Activated CD8-positive, alpha-beta T cell treated with anti-CD3 and anti-CD28 coated beads for 36 hours (primary cell): Measurements from ENCODE around the gene CTDSPL2. TPM values are rescaled to one million over a fixed set of nuclear protein-coding genes. Genes with fewer than 3 reads are reported as not detected.

Experiments used
- ATAC-seq: fragments of 200-7000 bp; cut with Tn5 transposase; one replicate; pipeline ENCODE4 v1.10.0; 2021; ENCODE audit warnings: mild to moderate bottlenecking, moderate library complexity
- CTCF ChIA-PET: fragments of 350-600 bp; sonication (Branson Sonifier 250); formaldehyde crosslinking; loops from one replicate; lab custom pipeline; 2021; ENCODE audit warnings: antibody characterized with exemption; lab: Charles Lee
- POLR2A ChIA-PET: fragments of 350-600 bp; sonication (Branson Sonifier 250); formaldehyde crosslinking; loops from one replicate; lab custom pipeline; 2021; ENCODE audit warnings: antibody characterized with exemption; lab: Charles Lee
- DNase-seq: peaks from one replicate; pipeline ENCODE4 v3.0.0-alpha.2; 2020
- H3K27ac Mint-ChIP-seq: one replicate; pipeline ENCODE4 v1.8.0; 2021; ENCODE audit warnings: mild to moderate bottlenecking, mixed read lengths
- H3K27me3 Mint-ChIP-seq: one replicate; pipeline ENCODE4 v1.8.0; 2021; ENCODE audit warnings: mixed read lengths
- H3K36me3 Mint-ChIP-seq: one replicate; pipeline ENCODE4 v1.8.0; 2021; ENCODE audit warnings: low read depth, mixed read lengths
- H3K4me1 Mint-ChIP-seq: one replicate; pipeline ENCODE4 v1.8.0; 2021; ENCODE audit warnings: low read depth, mixed read lengths
- H3K4me3 Mint-ChIP-seq: one replicate; pipeline ENCODE4 v1.8.0; 2021; ENCODE audit warnings: mild to moderate bottlenecking, moderate library complexity, mixed read lengths
- H3K9me3 Mint-ChIP-seq: one replicate; pipeline ENCODE4 v1.8.0; 2021; ENCODE audit warnings: mixed read lengths
- CTCF ChIP-seq: fragments of 200-600 bp; IDR thresholded peaks from one replicate; pipeline ENCODE4 v1.8.0; 2022; ENCODE audit warnings: antibody characterized with exemption, mild to moderate bottlenecking
- intact Hi-C: fragments of 100-400 bp; cut with micrococcal nuclease; formaldehyde crosslinking; loops from one replicate; pipeline ENCODE4 v1.10.0; 2022
- total RNA-seq, 2 experiments: library from RNA; stranded (reverse); gene quantifications; one replicate each; pipeline ENCODE4 v1.2.3, GENCODE V29; 2021

Gene CTDSPL2
- total RNA-seq, 2 experiments from 2014 or later: 74.3 to 75.1 TPM

DNA sequence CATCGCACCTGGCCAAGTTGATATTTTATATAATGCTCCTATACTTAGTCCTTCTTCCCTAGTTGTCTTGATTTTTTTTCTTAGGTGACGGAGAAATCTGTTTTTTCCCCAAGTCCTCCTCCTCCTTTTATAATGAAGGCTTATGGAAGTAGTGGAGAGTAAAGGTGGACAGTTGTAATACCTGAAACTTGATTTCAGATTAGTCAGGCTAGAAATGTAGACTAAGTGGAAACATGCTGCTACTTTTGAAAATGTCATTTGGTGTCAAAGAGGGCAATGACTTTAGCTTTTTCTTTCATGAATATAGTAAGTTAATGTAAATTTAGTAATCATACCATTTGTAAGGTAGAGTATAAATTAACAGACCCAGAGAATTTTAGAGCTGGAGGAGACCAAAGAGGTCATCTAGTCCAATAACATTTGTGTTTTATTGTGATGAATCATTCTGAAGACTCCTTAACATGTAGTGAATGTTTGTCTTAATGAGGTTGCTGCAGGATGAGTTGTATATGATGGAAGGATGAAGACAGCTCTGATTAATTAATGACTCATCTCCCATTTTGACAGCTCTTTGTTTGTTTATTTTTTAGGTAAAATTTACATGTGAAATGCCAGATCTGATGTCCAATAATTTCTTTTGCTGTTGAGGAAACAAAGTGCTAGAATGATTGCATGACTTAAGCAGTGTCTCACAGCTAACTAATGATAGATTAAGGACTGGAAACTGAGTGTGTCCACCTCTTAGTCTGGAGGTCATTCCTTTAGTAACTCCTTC is 8.7 kb downstream of the CTDSPL2 start:
- POLR2A ChIA-PET: interaction anchor here (1.0 kb wide), 1 partner anchor 9 kb away, joined by 5 read pairs; no protein-coding TSS in a partner anchor
- H3K9me3 Mint-ChIP-seq: no peaks in the 10 kb centered on the region
- H3K36me3 Mint-ChIP-seq: peaks cover 35% of the 10 kb centered on the region
- H3K27ac Mint-ChIP-seq: peak overlapping the region; percentile 23
- TF ChIP-seq CTCF: no peak
- H3K4me3 Mint-ChIP-seq: no peak overlapping the region
- CTCF ChIA-PET: interaction anchor here (1.0 to 2.0 kb wide), 2 partner anchors 11 to 149 kb away, joined by 3 to 5 read pairs; no protein-coding TSS in a partner anchor
- DNase-seq (no peak), ATAC-seq (peak; percentile 77)
- peaks cover 52% of the 10 kb centered on the region for H3K4me1 Mint-ChIP-seq
- no peaks in the 10 kb centered on the region for H3K27me3 Mint-ChIP-seq
- intact Hi-C loops: no loop called here

GRCh38 chr15:44438402-44438801 is 11.0 kb downstream of the CTDSPL2 start:
- ChIA-PET POLR2A (interaction anchor here (2.2 kb wide), 1 partner anchor 11 kb away, joined by 11 read pairs; the partner anchor contains the start of gene CTDSPL2), CTCF (interaction anchor here (1.0 kb wide), 1 partner anchor 10 kb away, joined by 3 read pairs; no protein-coding TSS in a partner anchor)
- no peak for TF ChIP-seq CTCF
- Mint-ChIP-seq H3K27ac (no peak overlapping the region), H3K4me3 (no peak overlapping the region), H3K9me3 (peaks cover 8% of the 10 kb centered on the region), H3K36me3 (peaks cover 44% of the 10 kb centered on the region), H3K4me1 (peaks cover 60% of the 10 kb centered on the region), H3K27me3 (no peaks in the 10 kb centered on the region)
- intact Hi-C loops: no loop called here
- no peak for DNase-seq
- ATAC-seq: no peak

GRCh38 chr15:44441095-44441501 is 13.7 kb downstream of the CTDSPL2 start:
- Mint-ChIP-seq H3K4me1 (peaks cover 50% of the 10 kb centered on the region), H3K27ac (peak overlapping the region; percentile 36), H3K36me3 (peaks cover 44% of the 10 kb centered on the region), H3K4me3 (no peak overlapping the region), H3K27me3 (no peaks in the 10 kb centered on the region), H3K9me3 (peaks cover 8% of the 10 kb centered on the region)
- ATAC-seq: no peak
- CTCF ChIA-PET: no interaction called here
- DNase-seq: no peak
- TF ChIP-seq CTCF: no peak
- POLR2A ChIA-PET: interaction anchor here (0.8 to 1.1 kb wide), 2 partner anchors 10 to 41 kb away, joined by 3 to 4 read pairs; no protein-coding TSS in a partner anchor
- intact Hi-C loops: no loop called here

DNA sequence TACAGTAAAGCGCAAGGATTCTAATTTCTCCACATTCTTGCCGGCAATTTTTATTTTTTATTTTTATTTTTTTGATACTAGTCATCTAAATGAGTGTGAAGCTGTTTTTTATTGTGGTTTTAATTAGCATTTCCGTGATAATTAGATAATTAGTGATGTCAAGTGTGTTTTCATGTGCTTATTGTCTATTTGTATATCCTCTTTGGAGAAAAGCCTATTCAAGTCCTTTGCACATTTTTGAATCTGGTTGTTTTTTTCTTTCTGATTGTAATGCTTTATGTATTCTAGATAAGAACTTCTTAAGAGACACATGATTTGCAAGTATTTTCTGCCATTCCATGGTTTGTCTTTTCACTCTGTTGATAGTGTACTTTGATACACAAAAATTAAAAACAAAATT is 16.1 kb downstream of the CTDSPL2 start:
- H3K36me3 Mint-ChIP-seq: peaks cover 47% of the 10 kb centered on the region
- ChIA-PET CTCF (interaction anchor here (0.9 kb wide), 1 partner anchor 15 kb away, joined by 5 read pairs; the partner anchor contains the start of gene CTDSPL2), POLR2A (interaction anchor here (0.7 kb wide), 1 partner anchor 17 kb away, joined by 3 read pairs; no protein-coding TSS in a partner anchor)
- H3K4me1 Mint-ChIP-seq: peaks cover 43% of the 10 kb centered on the region
- no peak for DNase-seq
- H3K27me3 Mint-ChIP-seq: no peaks in the 10 kb centered on the region
- H3K27ac Mint-ChIP-seq: no peak overlapping the region
- intact Hi-C loops: no loop called here
- ATAC-seq: no peak
- no peak overlapping the region for H3K4me3 Mint-ChIP-seq
- peaks cover 11% of the 10 kb centered on the region for H3K9me3 Mint-ChIP-seq
- no peak for TF ChIP-seq CTCF
